SK-N-SH (cell line): ENCODE results near the gene DLAT. TPM values are rescaled to one million over a fixed set of nuclear protein-coding genes. Genes with fewer than 3 reads are reported as not detected.

Experiments
- CHD2 ChIP-seq: fragments of 150-350 bp; IDR thresholded peaks from 2 replicates; pipeline ENCODE4 v1.6.1; 2018; ENCODE audit warnings: low read length; ENCODE audit not compliant: partially characterized antibody
- ELF1 ChIP-seq: IDR thresholded peaks from 2 replicates; pipeline ENCODE4 v1.4.0; 2012
- EP300 ChIP-seq, 2 experiments: IDR thresholded peaks; 2 replicates each; pipeline versions ENCODE4 v1.4.0 to v1.6.1; 2012; ENCODE audit warnings: borderline replicate concordance in 1 of 2, low read depth in 1 of 2, low read length in 1 of 2
- EZH2phosphoT487 ChIP-seq: fragments of 200-600 bp; sonication (generic); IDR thresholded peaks from 2 replicates; pipeline ENCODE4 v1.6.1; 2017; ENCODE audit warnings: low read depth, mixed run types, mild to moderate bottlenecking, antibody characterized with exemption, moderate library complexity, borderline replicate concordance
- FOSL2 ChIP-seq: IDR thresholded peaks from 2 replicates; pipeline ENCODE4 v1.4.0; 2012; ENCODE audit warnings: low read depth, mild to moderate bottlenecking, moderate library complexity, borderline replicate concordance
- FOXJ3 ChIP-seq: sonication (generic); formaldehyde crosslinking; IDR thresholded peaks from 2 replicates; pipeline ENCODE4 v1.5.1; 2020; ENCODE audit warnings: mild to moderate bottlenecking, missing genetic modification reagents
- GATA2 ChIP-seq: sonication (generic); formaldehyde crosslinking; IDR thresholded peaks from 2 replicates; pipeline ENCODE4 v1.5.0; 2020; ENCODE audit warnings: mild to moderate bottlenecking, missing genetic modification reagents
- JUND ChIP-seq: IDR thresholded peaks from 2 replicates; pipeline ENCODE4 v1.4.0; 2012
- MEF2A ChIP-seq: IDR thresholded peaks from 2 replicates; pipeline ENCODE4 v1.4.0; 2012; ENCODE audit warnings: low read depth, borderline replicate concordance
- NRF1 ChIP-seq: IDR thresholded peaks from 2 replicates; pipeline ENCODE4 v1.6.1; 2012; ENCODE audit warnings: low read depth, mild to moderate bottlenecking, low read length
- POLR2AphosphoS5 ChIP-seq: IDR thresholded peaks from 2 replicates; pipeline ENCODE4 v1.6.1; 2012; ENCODE audit warnings: low read depth, low read length
- RAD21 ChIP-seq: IDR thresholded peaks from 2 replicates; pipeline ENCODE4 v1.6.1; 2012; ENCODE audit warnings: mild to moderate bottlenecking, low read length
- RCOR1 ChIP-seq: fragments of 150-350 bp; IDR thresholded peaks from 2 replicates; pipeline ENCODE4 v1.6.1; 2017; ENCODE audit warnings: antibody characterized with exemption, low read length
- RXRA ChIP-seq: IDR thresholded peaks from 2 replicates; pipeline ENCODE4 v1.4.0; 2012; ENCODE audit warnings: low read depth, mild to moderate bottlenecking, borderline replicate concordance
- SIN3A ChIP-seq: IDR thresholded peaks from 2 replicates; pipeline ENCODE4 v1.6.1; 2012; ENCODE audit warnings: low read depth, mild to moderate bottlenecking, low read length, moderate library complexity, borderline replicate concordance
- TAF1 ChIP-seq: IDR thresholded peaks from 2 replicates; pipeline ENCODE4 v1.6.1; 2012; ENCODE audit warnings: low read depth, mild to moderate bottlenecking, low read length, moderate library complexity, borderline replicate concordance
- TCF12 ChIP-seq: IDR thresholded peaks from 2 replicates; pipeline ENCODE4 v1.4.0; 2012
- YY1 ChIP-seq: IDR thresholded peaks from 2 replicates; pipeline ENCODE4 v1.4.0; 2012; ENCODE audit warnings: low read depth, mild to moderate bottlenecking
- polyA plus RNA-seq, 3 experiments: library from polyadenylated mRNA; depleted of rRNA; stranded (reverse); fragments of >200 nt; gene quantifications; 2 replicates each; pipeline ENCODE4 v1.2.3, GENCODE V29; 2012
- TF ChIP-seq, protein P1 (sequence below): IDR thresholded peaks from 2 replicates; pipeline ENCODE4; 2012
- TF ChIP-seq, protein P2 (sequence below): fragments of 200-600 bp; sonication (generic); IDR thresholded peaks from 2 replicates; pipeline ENCODE4 v1.6.1; 2017; ENCODE audit warnings: antibody characterized with exemption, mild to moderate bottlenecking, moderate library complexity
- TF ChIP-seq, protein P3 (sequence below): fragments of 150-350 bp; IDR thresholded peaks from 2 replicates; pipeline ENCODE4 v1.6.1; 2017; ENCODE audit warnings: antibody characterized with exemption, low read length, low read depth, borderline replicate concordance

DLAT gene
- polyA plus RNA-seq, 1 of the 3 experiments (the other 2 are of a cell fraction), result 14.4 TPM

DNA sequence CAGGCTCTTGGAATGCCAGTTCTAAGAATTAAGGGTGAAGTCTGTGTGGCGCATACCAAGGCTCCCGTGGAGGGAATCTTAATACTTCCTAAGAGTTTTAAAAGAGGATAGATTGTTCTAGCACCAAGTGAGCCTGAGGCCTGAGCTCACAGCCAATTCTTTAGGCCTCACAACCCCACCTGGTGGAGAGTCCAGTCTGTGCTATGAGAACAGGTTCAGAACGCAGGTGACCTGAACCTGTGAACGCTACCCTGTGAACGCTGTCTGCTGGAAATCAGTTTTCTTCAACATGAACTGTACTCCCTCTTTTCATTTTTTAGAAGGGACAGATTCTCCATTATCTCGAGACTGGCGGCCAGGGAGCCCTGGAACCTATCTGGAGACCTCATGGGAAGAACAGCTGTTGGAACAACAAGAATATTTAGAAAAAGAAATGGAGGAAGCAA lies 43.2 kb upstream of the DLAT start (continued):
- TF ChIP-seq TAF1 (no peak), RXRA (no peak), RAD21 (peak; percentile 74), JUND (no peak), GATA2 (no peak), FOSL2 (no peak), ELF1 (no peak), POLR2AphosphoS5 (no peak), NRF1 (no peak), MEF2A (no peak), CHD2 (no peak), EZH2phosphoT487 (no peak), RCOR1 (no peak), TCF12 (no peak), YY1 (no peak), FOXJ3 (no peak), EP300 (IDR thresholded peaks at IDR 0.05; ENCODE audit: borderline replicate concordance in 1 of 2, low read depth in 1 of 2, low read length in 1 of 2) (no peak), SIN3A (no peak)
- TF ChIP-seq, protein P1, sequence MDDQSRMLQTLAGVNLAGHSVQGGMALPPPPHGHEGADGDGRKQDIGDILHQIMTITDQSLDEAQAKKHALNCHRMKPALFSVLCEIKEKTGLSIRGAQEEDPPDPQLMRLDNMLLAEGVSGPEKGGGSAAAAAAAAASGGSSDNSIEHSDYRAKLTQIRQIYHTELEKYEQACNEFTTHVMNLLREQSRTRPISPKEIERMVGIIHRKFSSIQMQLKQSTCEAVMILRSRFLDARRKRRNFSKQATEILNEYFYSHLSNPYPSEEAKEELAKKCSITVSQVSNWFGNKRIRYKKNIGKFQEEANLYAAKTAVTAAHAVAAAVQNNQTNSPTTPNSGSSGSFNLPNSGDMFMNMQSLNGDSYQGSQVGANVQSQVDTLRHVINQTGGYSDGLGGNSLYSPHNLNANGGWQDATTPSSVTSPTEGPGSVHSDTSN, result no peak
- TF ChIP-seq, protein P2, sequence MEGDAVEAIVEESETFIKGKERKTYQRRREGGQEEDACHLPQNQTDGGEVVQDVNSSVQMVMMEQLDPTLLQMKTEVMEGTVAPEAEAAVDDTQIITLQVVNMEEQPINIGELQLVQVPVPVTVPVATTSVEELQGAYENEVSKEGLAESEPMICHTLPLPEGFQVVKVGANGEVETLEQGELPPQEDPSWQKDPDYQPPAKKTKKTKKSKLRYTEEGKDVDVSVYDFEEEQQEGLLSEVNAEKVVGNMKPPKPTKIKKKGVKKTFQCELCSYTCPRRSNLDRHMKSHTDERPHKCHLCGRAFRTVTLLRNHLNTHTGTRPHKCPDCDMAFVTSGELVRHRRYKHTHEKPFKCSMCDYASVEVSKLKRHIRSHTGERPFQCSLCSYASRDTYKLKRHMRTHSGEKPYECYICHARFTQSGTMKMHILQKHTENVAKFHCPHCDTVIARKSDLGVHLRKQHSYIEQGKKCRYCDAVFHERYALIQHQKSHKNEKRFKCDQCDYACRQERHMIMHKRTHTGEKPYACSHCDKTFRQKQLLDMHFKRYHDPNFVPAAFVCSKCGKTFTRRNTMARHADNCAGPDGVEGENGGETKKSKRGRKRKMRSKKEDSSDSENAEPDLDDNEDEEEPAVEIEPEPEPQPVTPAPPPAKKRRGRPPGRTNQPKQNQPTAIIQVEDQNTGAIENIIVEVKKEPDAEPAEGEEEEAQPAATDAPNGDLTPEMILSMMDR, result peak; percentile 67
- TF ChIP-seq, protein P3, sequence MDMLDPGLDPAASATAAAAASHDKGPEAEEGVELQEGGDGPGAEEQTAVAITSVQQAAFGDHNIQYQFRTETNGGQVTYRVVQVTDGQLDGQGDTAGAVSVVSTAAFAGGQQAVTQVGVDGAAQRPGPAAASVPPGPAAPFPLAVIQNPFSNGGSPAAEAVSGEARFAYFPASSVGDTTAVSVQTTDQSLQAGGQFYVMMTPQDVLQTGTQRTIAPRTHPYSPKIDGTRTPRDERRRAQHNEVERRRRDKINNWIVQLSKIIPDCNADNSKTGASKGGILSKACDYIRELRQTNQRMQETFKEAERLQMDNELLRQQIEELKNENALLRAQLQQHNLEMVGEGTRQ, result no peak
